Stomach smooth muscle (tissue), 2 donors: Measurements from ENCODE around the gene COL4A2.
A peak's percentile ranks its signal among the peaks of the same experiment; 100 is the strongest.

Experiments used
- H3K27ac ChIP-seq: one replicate; pipeline ENCODE4 v1.7.0; 2013; ENCODE audit warnings: mild to moderate bottlenecking, low read length, inconsistent platforms
- H3K27me3 ChIP-seq, 2 donors: one replicate each; pipeline ENCODE4 v1.7.0; 2013; ENCODE audit warnings: low read length in 2 of 2; ENCODE audit not compliant: insufficient read depth in 2 of 2, control insufficient read depth in 1 of 2
- H3K36me3 ChIP-seq, 2 donors: one replicate each; pipeline ENCODE4 v1.7.0; 2013; ENCODE audit warnings: low read length in 2 of 2; ENCODE audit not compliant: control insufficient read depth in 2 of 2, insufficient read depth in 2 of 2
- H3K4me1 ChIP-seq: one replicate; pipeline ENCODE4 v1.7.0; 2013; ENCODE audit warnings: low read length; ENCODE audit not compliant: control insufficient read depth, insufficient read depth
- H3K4me3 ChIP-seq, 2 donors: one replicate each; pipeline ENCODE4 v1.7.0; 2013; ENCODE audit warnings: low read length in 2 of 2
- H3K9ac ChIP-seq, 2 donors: one replicate each; pipeline ENCODE4 v1.7.0; 2013; ENCODE audit warnings: low read length in 2 of 2, mild to moderate bottlenecking in 1 of 2
- H3K9me3 ChIP-seq, 2 donors: one replicate each; pipeline ENCODE4 v1.7.0; 2013; ENCODE audit warnings: low read length in 2 of 2; ENCODE audit not compliant: control insufficient read depth in 2 of 2
- donor health status: healthy.
- donor health status: Pancreatic carcinoma.

The COL4A2 gene

DNA sequence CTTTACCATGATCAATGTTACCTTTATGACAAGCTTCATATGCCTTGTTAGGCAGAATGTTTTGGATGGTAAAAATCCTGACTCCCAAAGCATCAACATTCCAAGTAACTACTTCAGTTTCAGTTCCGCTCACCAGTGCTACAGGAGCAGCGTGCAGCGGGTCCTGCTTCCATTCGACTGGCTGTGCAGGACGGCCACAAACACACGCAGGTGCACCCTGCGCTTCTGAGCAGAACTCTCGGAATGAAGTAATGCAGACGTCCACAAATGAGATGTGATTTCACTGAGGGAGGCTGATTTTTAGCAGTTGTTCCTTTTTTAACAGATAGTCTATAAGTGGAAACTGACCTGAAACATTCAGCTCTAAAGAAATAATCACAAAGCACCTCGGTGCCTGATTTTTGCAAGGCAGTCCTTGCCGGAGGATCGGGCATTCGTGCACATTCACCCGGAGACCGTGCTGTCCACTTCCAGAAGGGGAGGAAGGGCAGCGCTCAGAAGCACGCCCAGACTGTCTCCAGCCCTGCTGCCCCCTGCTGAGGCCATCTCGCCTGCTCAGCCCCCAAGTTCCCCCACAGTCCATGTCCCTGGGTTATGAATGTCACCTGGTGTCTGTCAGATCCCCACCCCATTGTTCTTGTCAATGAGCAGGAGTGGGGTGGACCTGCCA lies 168.6 kb downstream of the COL4A2 start:
- Histone ChIP-seq H3K4me3 (no peak overlapping the region), H3K27ac (no peak overlapping the region), H3K9ac (no peak overlapping the region), H3K9me3 (no peaks in the 10 kb centered on the region), H3K4me1 (peaks cover 26% of the 10 kb centered on the region), H3K27me3 (no peaks in the 10 kb centered on the region), H3K36me3 (peaks cover 71 to 72% of the 10 kb centered on the region in 2 donors)

- Histone ChIP-seq H3K27me3 (no peaks in the 10 kb centered on the region), H3K27ac (no peak overlapping the region), H3K9me3 (no peaks in the 10 kb centered on the region), H3K4me1 (peaks cover 26% of the 10 kb centered on the region), H3K9ac (no peak overlapping the region), H3K36me3 (peaks cover 67 to 68% of the 10 kb centered on the region in 2 donors), H3K4me3 (no peak overlapping the region)
These were observed 169.1 kb downstream of the COL4A2 start for GRCh38 chr13:110476220-110476617.

- Histone ChIP-seq H3K9me3 (no peaks in the 10 kb centered on the region), H3K4me3 (no peak overlapping the region), H3K4me1 (peaks cover 21% of the 10 kb centered on the region), H3K36me3 (peaks cover 69% of the 10 kb centered on the region in 2 donors), H3K27ac (peak overlapping the region; percentile 55), H3K9ac (no peak overlapping the region), H3K27me3 (no peaks in the 10 kb centered on the region)
These were observed 170.7 kb downstream of the COL4A2 start for GRCh38 chr13:110477706-110478245.

GRCh38 chr13:110478405-110479214 lies 171.5 kb downstream of the COL4A2 start:
- peaks cover 72 to 77% of the 10 kb centered on the region in 2 donors for H3K36me3 ChIP-seq
- peak overlapping the region in 1 of 2 donors; percentile 13 for H3K9ac ChIP-seq
- H3K4me3 ChIP-seq = no peak overlapping the region
- H3K27ac ChIP-seq = peak overlapping the region; percentile 55
- H3K9me3 ChIP-seq = no peaks in the 10 kb centered on the region
- H3K27me3 ChIP-seq = no peaks in the 10 kb centered on the region
- H3K4me1 ChIP-seq = peaks cover 21% of the 10 kb centered on the region

- no peak overlapping the region for H3K4me3 ChIP-seq
- peaks cover 70 to 79% of the 10 kb centered on the region in 2 donors for H3K36me3 ChIP-seq
- H3K9me3 ChIP-seq = no peaks in the 10 kb centered on the region
- peak overlapping the region; percentile 55 for H3K27ac ChIP-seq
- peak overlapping the region in 1 of 2 donors; percentile 13 for H3K9ac ChIP-seq
- peaks cover 21% of the 10 kb centered on the region for H3K4me1 ChIP-seq
- no peaks in the 10 kb centered on the region for H3K27me3 ChIP-seq
These were observed 172.1 kb downstream of the COL4A2 start for GRCh38 chr13:110479215-110479545.

DNA sequence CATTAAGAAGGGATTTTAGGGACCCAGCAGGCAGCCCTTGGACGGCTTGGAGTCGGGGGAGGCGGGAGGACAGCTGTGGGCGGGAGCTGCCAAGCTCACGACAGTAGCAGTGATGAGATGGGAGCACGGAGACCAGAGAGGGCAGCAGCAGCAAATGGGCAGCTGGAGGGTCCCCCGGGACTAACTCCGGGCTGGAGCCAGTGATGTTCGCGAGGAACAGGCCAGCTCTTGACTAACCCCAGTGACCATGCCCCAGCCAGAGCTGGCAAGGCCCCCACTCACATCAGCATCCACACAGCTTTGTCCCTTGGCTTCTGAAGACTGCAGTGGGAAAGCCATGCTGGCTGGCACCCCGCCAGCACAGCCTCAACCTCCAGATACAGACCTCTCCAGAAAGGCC lies 172.6 kb downstream of the COL4A2 start:
- no peaks in the 10 kb centered on the region for H3K27me3 ChIP-seq
- peaks cover 21% of the 10 kb centered on the region for H3K4me1 ChIP-seq
- no peak overlapping the region for H3K4me3 ChIP-seq
- H3K9me3 ChIP-seq = no peaks in the 10 kb centered on the region
- peak overlapping the region; percentile 55 for H3K27ac ChIP-seq
- H3K9ac ChIP-seq = no peak overlapping the region
- peaks cover 69 to 79% of the 10 kb centered on the region in 2 donors for H3K36me3 ChIP-seq

- peaks cover 67 to 78% of the 10 kb centered on the region in 2 donors for H3K36me3 ChIP-seq
- H3K4me3 ChIP-seq = no peak overlapping the region
These were observed 173.1 kb downstream of the COL4A2 start for GRCh38 chr13:110480161-110480560.

DNA sequence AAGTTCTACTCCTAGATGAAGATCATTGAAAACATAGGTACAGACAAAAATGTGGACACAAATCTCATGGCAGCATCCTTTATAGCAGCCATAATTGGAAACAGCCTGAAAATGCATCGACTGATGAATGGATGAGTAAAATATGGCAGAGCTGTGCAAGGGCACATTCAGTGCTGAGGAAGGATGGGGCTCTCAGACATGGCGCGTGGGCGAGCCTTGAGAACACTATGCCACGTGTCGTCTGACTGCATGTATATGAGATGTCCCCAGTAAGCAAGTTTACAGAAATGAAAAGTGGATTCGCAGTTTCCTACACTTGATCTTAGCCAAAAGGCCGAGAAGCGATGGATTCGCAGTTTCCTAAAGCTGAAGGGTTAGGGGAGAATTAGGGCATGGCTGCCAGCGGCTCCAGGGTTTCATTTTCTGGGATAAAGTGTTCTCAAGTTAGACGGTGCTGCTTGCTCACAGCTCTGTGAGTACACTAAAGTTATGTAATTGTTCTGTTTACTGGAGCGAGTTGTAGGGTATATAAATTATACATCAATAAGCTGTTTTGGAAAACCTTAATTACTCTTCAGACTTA lies 176.4 kb downstream of the COL4A2 start:
- no peaks in the 10 kb centered on the region for H3K27me3 ChIP-seq
- H3K36me3 ChIP-seq = peaks cover 67 to 70% of the 10 kb centered on the region in 2 donors
- H3K27ac ChIP-seq = peak overlapping the region; percentile 37
- H3K4me3 ChIP-seq = no peak overlapping the region
- no peaks in the 10 kb centered on the region for H3K9me3 ChIP-seq
- H3K9ac ChIP-seq = no peak overlapping the region
- peaks cover 19% of the 10 kb centered on the region for H3K4me1 ChIP-seq

More at GRCh38 chr13:110480161-110480560, 173.1 kb downstream of the COL4A2 start:
- Histone ChIP-seq H3K4me1 (peaks cover 21% of the 10 kb centered on the region), H3K9ac (no peak overlapping the region), H3K27me3 (no peaks in the 10 kb centered on the region), H3K9me3 (no peaks in the 10 kb centered on the region), H3K27ac (peak overlapping the region; percentile 55)

DNA sequence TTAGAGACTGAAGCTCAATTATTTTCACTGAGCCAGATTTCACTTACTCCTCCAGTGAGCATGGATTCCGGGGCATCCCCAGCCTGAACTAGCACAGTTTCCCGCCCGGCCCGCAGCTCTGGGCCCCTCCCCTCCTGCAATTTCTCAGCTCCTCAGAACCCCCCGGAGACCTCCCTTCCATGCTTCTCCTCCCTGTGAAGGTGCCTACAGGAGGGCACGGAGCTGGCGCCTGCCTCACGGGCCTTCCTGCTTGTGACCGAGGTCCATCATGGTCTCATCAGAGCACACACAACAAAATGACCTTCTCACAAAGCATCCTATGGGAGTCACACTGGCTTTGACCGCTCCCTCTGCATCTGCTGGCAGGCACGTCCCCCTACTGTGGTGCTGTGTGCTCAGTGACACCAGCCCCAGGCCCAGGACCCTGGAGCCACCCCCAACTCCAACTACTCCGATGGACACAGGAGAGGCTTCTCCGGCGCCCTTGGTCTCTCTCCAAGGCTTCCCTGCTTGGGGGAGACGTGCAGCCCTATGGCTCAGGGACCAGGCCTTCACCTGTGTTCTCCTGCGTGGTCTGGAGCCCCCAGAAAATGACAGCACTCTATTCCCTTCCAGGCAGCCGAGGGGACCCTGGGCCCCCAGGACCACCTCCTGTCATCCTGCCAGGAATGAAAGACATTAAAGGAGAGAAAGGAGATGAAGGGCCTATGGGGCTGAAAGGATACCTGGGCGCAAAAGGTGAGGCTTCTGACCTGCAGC lies 177.4 kb downstream of the COL4A2 start:
- Histone ChIP-seq H3K36me3 (peaks cover 68 to 72% of the 10 kb centered on the region in 2 donors), H3K27ac (peak overlapping the region; percentile 6), H3K4me3 (no peak overlapping the region), H3K9ac (no peak overlapping the region), H3K9me3 (no peaks in the 10 kb centered on the region), H3K27me3 (no peaks in the 10 kb centered on the region), H3K4me1 (peaks cover 16% of the 10 kb centered on the region)

- Histone ChIP-seq H3K36me3 (peaks cover 73 to 77% of the 10 kb centered on the region in 2 donors), H3K27me3 (no peaks in the 10 kb centered on the region), H3K9ac (no peak overlapping the region), H3K4me1 (peaks cover 4% of the 10 kb centered on the region), H3K4me3 (no peak overlapping the region), H3K9me3 (no peaks in the 10 kb centered on the region), H3K27ac (peak overlapping the region; percentile 31)
These were observed 178.5 kb downstream of the COL4A2 start for GRCh38 chr13:110485604-110486003.
